HG03378 (cell line): ENCODE results near the gene SLC25A20.
"Not testable (repeated sequence)": the region's sequence is repeated elsewhere in the genome, so short reads cannot be mapped to it uniquely, and the experiment has no call there.

Experiments
- ATAC-seq: cut with Tn5 transposase; IDR thresholded peaks from one replicate; pipeline ENCODE4 v1.9.1; 2021; ENCODE audit warnings: mild to moderate bottlenecking, moderate library complexity; ENCODE audit not compliant: unreplicated experiment

Gene SLC25A20

DNA sequence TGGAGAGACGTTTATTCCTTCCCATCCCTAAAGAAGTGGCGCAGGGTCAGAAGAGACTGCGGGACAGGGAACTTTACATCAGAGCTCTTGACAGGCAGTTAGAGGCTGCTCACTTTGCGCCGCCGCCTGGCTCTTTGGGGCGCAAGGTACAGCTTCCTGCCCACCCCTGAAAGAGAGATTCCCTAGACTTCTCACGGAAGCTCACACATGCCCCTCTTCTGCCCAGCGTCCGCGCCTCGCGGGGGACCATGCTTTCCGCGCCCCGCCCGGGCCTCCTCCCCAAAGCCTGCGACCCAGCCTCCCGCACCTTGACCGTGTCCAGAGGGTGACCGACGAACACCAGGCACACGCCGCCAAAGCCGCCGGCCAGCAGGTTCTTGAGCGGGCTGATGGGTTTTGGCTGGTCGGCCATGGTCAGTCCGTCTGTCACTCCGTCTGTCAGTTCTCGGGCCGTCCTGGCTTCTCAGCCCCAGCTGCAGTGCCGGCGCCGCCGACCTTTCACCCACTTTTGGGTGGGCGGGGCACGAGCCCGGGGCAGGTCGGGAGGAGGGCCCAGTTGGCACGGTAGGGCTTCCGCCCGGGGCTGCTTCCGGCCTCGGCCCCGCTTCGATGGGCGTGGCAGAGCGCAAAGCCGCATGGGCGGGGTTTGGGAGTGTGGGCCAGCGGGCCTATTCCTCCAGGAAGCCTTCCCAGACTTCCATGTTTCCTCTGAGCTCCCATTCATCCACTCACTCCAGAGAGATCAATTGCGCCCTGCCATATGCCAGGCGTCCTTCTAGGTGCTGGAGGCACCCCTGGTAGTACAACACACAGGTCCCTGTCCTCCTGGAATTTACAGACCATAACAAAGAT lies at the start of gene SLC25A20:
SLC25A20 (minus strand) TSS at position 500 of the 852 bp plus-strand sequence; CDS start at position 412, 88 bp downstream.
- peak; percentile 61 for ATAC-seq

DNA sequence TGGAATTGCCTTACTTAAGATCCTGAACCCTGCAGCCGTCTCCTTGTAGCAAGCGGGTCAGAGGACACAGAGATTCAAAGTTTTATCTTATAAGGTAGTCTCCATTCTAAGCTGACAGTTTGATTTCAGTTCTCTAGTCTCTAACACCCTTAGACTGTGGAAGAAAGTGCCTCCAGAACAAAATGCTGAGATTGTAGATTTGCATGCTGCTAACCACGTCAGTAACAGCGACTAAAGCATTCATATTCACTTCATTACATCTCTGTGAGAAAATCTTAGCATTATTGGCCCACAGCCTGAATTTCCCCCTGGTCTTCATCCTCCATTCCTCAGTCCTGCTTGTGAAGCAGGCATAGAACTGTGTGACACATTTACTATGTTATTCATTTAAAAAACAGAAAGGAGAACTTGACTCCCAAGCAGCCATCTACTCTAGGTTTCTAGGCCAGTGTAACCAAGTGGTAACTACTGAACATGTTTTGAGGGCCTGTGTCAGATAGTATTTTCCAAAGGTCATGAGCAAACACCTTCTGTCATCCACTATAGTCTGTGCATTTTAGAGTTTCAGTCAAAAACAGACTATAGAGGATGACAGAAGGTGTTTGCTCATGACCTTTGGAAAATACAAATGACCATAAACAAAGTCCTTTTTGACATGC lies 47.3 kb upstream of the SLC25A20 start:
- no peak for ATAC-seq

DNA sequence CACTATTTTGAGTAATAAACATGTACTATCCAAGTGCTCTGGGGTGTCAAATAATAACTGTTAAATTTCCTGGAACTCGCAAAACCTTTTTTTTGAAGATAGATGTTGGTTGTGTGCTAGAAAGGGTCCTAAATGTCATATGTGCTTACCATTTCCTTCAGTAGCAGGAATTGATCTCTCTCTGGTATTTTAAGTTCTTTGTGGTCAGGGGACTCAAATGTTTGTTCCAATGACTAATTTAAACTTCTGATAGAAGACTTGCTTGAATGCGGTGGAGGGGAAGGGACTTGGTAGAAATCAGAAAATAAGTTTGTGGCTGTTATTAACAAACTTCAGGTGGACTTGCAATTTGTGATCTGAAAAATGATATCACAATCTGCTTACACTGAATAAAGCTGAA lies 46.8 kb upstream of the SLC25A20 start:
- ATAC-seq = no peak

DNA sequence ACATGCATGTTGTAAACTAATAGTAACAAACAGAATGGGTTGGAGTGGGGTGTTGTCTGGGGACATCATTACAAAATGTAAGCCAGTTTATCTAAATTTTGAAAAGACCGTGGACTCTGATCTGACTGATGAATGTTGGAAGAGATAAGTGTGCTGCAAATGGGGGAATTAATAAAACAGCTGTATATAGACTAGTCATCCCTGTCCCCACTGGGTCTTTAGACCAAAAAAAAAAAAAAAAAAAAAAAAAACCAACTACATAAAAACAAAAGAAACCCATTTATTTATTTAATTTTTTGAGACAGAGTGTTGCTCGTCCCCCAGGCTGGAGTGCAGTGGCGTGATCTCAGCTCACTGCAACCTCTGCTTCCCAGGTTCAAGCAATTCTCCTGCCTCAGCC lies 40.0 kb upstream of the SLC25A20 start:
- ATAC-seq = no peak

DNA sequence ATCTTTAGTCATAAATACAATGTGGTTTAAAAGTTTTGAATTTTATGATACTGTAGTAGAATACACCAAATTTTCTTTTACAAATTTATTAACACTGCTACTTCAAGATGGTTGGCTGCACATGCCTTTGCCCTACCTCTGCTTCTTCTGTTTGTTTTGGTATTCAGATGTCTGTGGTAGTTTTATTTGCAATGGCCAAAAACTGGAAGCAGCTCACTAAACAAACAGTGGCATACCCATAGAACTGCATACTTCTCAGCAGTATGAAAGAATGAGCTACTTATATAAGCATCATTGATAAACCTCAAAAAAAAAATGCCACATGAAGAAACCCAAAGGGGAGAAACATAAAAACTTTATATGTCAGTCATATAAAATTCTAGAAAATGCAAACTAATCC lies 39.5 kb upstream of the SLC25A20 start:
- ATAC-seq = no peak

DNA sequence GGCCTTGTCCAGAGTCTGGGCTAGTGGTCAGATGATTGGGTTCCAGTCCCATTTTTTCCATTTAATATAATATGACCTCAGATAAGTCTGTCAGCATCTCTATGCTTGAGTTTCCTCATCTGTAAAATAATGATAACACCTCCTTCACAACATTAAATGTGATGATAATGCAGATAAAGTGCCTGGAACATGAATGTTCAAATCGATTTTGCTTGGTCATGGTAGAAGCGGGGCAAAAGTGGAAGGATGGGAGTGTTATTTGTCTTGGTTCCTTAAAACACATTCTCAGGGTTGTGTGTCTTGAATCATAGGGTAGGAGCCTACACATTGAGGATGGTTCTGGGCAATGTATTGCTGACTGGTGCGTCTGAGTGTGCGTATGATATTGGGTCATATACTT lies 36.8 kb upstream of the SLC25A20 start:
- ATAC-seq = no peak

DNA sequence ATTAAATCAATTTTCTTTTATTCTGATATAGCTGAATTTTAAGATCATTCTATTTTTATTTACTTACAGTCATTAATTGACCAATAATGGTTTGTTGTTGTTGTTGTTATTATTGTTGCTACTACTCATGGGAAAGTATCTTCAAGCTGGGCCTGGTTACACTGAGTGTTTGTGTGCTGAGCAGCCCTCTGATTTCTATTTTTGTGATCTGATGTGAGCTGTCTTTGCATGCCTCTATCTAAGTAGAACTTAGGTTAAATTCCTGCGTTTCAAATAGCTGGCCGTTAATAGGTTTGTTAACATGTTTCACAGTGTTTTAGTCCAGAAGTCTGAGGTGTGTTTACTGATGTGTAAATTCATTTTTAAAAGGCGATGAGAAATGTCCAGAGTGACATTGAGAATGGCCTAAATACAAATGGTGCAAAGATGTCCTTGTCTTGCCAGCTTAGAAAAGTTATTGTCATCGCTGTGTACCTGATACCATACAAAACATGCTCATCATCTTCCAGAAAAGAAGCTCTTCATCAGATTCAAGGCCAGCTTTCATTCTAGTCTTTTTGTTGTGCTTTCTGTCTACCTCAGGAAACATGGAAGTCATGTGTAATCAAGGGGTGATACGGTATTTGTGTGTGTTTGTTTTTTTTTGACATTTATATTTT lies 35.8 kb upstream of the SLC25A20 start:
- no peak for ATAC-seq

GRCh38 chr3:48931944-48932580 lies 33.4 kb upstream of the SLC25A20 start:
- ATAC-seq = no peak

DNA sequence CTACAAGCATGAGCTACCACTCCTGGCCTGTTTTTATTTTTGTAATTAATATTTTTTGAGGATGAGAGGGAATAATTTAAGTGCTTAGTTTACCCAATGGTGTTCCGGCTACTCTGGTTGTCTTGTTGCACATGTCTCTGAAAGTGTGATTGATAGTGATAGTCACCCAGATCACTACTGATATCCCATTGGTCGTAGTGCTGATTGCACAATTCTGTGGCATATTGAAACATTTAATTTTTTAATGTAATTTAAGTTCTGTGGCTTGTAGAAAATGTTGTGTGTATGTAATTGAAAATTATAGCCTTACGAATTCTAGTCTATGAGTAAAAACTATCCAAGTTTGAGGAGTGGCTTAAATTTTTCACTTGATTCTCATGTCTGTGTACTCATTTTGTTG lies 31.9 kb upstream of the SLC25A20 start:
- no peak for ATAC-seq

DNA sequence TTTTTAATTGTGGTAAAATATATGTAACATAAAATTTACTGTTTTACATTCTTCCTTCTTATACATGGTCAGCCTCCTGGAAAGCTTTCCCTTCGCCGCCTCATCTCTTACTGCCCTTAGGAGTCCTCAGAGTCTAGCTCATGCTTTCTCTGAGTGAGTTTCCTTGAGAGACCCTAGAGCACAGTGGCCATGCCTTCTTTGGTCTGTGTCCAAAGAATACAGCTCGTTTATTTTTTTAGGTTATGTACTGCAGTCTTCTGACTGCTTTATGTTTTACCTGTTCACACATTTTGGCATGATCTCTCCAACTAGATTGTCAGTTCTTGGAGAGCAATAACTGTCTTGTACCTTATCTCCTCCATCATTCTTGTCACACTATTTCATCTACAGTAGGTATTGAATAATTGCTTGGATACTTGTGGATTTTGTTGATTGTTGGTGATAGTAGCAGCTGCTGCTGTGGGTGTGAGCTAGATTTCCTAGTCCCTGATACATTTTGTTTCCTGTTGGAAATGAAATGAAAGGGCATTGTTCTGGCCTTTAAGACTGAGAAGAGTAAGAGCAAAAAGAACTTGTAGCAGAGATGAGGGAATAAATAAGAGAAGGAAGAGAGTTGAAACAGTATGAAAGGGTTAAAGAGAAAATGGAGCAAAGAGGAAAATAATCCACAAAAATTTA lies 30.8 kb upstream of the SLC25A20 start:
- no peak for ATAC-seq

- ATAC-seq = no peak
Measured at GRCh38 chr3:48928679-48929078, 30.0 kb upstream of the SLC25A20 start.

DNA sequence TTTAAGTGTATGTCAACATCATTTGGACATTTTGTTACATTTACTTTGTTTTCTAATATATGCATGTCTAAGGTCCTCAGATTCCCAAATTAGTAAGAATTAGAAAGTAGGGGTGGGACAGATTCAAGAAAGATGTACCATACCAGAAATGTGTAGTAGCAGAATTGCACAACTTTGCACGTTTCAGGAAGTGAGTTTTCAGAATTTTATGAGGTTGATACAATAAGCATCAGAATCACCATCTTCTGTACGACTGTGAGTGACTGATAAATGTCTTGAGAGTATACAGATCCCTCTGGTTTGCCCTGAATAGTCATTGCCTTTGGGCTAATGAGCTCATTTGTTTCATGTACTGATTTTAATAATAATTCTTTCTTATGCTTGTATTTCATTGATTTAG lies 29.2 kb upstream of the SLC25A20 start:
- ATAC-seq = no peak

DNA sequence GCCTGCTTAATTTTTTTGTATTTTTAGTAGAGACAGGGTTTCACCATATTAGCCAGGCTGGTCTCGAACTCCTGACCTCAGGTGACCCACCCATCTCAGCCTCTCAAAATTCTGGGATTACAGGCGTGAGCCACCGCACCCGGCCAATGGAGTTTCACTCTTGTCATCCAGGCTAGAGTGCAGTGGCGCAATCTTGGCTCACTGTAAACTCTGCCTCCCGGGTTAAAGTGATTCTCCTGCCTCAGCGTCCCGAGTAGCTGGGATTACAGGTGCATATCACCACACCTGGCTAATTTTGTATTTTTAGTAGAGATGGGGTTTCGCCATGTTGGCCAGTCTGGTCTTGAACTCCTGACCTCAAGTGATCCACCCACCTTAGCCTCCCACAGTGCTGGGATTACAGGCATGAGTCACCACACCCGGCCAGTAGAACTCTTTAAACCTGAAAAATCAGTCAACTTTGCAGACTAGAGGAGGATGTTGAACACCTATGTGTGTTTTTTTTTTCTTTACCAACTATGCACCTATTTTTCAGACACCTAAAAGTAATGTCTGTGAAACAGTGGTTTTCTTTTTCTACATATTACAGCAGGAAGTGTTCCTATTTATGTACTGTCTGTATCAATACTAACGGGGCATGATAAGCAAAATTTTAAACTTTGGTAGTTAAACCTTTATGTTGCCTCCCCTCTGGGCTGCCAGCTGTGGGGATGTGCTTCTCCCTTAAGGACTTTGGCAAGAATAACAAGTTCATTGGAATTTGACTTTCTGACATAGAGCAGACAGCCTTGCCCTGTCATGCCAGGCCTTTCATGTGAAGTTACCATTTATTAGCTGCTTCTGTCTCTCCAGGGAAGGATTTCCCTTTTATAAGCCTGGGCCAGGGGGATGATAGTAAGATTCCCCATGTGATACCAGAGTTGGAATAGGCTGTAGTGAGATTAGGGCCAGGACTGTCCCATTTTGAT lies 28.0 kb upstream of the SLC25A20 start:
- no peak for ATAC-seq

DNA sequence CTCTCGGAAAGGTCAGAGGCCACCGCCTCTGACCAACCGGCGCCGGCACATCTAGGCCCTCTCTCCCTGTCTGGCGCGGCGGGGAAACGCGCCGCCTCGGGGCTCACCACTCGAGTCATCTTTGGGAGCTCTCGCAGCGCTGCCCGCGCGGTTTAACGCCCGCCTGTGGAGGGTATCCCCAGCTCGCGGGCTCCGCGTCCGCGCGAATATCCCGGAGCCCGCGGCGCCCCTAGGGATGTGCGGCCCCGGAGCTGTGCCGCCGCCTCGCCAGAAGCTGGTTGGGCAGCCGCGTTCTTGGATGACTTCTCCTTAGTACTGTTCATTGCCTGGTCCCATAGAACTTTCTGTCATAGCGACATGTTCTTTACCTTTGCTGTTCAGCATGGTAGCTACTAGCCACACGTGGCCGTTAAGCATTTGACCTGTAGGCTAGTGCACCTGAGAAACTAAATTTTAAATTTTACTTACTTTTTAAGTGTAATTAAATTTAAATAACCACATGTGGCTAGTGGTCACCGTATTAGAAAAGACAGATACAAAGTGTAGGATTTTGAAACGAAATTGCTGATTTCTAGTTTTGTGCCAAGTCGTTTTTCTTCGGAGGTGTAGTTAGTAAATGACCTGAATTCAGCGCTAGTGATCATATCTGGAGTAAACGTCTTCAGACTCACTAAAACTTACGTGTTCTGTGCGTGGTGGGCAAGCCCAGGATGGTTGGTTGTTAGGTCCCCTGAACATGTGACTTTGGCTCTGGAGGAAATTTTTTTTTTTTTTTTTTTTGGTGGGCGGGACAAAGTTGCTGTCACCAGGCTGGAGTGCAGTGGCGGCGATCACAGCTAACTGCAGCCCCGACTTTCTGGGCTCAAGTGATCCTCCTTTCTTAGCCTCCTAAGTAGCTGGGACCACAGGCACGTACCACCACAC lies 20.8 kb upstream of the SLC25A20 start:
- peak; percentile 7 for ATAC-seq

- peak; percentile 65 for ATAC-seq
Measured at GRCh38 chr3:48918388-48919214, 19.9 kb upstream of the SLC25A20 start, which contains the start of gene ARIH2. Gene ARIH2, plus strand, starts transcription at chr3:48918842. Its CDS starts 8,717 bp downstream, at chr3:48927559.

DNA sequence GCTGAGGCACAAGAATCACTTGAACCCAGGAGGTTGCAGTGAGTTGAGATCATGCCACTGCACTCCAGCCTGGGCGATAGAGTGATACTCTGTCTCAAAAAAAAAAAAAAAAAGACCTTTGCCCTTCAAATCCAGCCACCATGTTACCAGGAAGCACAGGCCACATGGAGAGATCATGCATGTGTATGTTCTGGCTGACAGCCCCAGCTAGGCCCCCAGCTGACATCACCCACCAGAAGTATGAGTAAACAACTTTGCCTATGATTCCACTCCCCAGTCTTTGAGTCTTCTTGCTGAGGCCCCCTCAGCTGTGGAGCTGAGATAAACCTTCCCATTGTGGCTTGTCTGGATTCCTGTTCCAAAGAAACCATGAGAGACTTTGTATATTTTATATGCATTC lies 16.6 kb upstream of the SLC25A20 start:
- no peak for ATAC-seq

DNA sequence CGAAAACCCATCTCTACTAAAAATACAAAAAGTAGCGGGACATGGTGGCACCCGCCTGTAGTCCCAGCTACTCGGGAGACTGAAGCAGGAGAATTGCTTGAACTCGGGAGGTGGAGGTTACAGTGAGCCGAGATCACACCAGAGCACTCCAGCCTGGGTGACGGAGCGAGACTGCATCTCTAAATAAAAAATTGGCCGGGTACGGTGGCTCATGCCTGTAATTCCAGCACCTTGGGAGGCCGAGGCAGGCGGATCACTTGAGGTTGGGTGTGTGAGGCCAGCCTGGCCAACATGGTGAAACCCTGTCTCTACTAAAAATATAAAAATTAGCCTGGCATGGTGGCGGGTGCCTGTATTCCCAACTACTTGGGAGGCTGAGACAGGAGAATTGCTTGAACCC lies 8.3 kb upstream of the SLC25A20 start:
- not testable (repeated sequence) for ATAC-seq

DNA sequence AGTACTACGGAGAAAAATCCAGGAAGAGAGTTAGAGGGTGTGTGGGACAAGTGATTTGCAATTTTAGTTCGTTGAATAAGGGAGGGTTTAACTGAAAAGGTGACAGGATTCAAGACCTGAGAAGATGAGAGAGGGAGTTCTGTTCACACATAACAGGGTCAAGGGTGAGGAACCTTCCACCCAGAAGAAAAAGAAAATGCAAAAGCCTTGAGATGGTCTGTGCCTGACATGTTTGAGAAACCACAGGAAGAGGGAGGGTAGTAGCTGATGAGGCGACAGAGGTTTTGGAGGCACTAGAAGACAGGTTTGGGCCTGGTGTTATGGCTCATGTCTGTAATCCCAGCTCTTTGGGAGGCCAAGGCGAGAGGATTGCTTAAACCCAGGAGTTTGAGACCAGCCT lies 591 bp upstream of the SLC25A20 start:
- no peak for ATAC-seq
